Islet precursor cell (in vitro differentiated cells): Measurements from ENCODE around the gene GALNT12.

Experiments used
- DNase-seq: peaks from one replicate; pipeline ENCODE4 v3.0.0-alpha.2; 2018

Gene GALNT12

GRCh38 chr9:98864281-98865174 lies 57.1 kb downstream of the GALNT12 start:
- DNase-seq: no peak

DNA sequence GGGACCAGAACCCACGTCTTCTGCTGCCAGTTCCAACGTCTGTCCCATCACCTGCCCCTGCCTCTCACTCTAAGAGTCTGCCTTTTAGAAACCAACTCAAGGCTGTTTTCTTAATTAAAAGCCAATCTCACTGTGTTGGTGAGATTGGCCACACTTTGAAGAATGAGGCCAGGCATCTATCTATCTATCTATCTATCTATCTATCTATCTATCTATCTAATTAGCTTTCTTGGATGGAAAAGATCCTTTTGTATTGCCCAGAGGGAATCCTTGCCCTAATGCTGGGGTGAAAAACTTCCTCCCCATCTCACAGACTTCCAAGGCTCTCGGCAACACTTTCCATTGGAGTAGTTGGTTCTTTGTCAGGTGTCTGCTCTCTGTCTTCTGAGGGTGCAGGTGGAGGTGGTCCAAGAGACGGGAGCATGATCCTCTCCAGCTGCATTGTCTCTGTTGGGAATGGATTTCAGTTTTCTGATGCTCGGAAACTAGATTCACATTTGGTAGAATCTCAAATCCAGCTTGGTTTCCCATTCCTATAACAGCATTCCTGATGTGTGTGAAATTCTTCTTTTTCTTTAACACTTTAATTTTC lies 57.9 kb downstream of the GALNT12 start:
- no peak for DNase-seq

GRCh38 chr9:98866435-98867102 lies 59.1 kb downstream of the GALNT12 start:
- no peak for DNase-seq

- no peak for DNase-seq
These were observed 59.6 kb downstream of the GALNT12 start for GRCh38 chr9:98867103-98867428.

DNA sequence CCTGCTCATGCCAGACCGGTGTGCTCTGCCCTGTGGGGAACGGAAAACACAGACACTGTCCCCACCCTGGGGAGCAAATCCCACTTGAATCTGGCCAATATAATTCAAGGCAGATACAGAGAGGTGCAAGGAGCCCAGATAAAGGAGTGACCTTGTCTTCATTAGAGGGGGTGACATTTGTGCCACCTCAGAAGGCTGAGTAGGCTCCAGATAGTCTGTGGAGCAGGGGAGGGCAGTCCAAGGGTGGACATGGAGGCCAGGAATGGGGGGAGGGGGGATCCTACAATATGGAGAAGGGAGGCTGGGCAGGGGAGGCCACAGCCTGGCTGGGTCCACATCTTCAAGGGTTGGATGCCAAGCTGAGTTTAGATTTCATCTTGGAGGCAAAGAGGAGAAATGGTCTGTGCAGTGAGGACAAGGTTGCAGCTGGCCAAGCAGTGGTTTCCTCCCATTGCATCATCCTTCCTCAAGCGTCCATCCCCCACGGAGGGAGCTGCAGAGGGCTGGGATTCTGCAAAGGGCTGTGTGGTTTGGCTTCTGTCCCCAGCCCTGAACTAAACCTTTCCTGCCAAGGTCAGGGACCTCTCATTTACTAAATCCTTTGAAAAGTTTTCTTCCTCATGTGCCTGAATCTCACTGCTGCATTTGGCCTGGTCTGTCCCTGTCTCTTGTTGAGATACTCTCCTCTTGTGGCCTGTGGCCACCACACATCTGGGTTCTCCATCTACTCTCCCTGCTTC lies 60.1 kb downstream of the GALNT12 start:
- DNase-seq: no peak

DNA sequence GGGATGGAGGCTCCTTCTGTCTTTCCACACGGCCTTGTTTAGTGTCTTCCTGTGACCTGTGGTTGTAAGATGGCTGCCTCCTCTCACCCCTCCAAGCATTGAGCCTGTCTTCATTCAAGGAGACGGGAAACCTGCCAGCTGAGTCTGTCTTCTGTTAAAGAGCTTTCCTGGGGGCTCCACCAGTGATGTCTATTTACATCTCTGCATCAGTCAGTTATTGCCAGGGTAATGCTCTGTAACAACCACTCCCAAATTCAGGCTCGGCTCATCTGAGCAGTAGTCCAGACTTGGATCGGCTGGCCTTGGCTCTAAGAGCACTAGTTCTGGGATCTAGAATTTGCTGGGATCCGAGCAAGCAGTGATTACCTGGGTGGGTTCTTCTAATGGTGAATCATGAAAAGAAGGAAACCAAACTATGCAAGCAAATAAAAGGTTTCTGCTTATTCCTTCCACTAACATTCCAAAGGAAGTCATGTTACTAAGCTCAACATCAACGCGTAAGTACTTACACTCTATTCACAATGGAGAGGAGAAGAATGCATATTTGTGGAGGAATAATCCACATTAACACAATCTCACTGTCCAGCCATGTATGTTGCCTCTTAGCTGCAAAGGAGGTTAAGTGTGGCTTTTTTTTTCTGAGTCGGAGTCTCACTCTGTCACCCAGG lies 61.7 kb downstream of the GALNT12 start:
- no peak for DNase-seq

DNA sequence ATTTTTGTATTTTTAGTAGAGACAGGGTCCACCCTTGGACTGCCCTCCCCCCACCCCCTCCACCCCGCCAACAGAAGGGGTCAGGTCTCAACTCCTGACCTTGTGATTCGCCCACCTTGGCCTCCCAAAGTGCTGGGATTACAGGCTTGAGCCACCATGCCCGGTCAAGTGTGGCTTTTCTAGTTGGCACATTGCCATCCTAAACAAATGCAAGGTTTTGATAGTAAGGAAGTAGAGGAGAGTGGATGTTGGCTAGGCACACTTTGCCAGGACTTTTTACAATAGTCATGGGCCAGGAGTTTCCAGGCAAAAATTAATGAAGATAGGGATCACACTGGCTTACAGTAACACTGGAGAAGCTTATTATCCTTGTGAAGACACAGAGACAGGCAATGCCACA lies 62.4 kb downstream of the GALNT12 start:
- DNase-seq: no peak

DNA sequence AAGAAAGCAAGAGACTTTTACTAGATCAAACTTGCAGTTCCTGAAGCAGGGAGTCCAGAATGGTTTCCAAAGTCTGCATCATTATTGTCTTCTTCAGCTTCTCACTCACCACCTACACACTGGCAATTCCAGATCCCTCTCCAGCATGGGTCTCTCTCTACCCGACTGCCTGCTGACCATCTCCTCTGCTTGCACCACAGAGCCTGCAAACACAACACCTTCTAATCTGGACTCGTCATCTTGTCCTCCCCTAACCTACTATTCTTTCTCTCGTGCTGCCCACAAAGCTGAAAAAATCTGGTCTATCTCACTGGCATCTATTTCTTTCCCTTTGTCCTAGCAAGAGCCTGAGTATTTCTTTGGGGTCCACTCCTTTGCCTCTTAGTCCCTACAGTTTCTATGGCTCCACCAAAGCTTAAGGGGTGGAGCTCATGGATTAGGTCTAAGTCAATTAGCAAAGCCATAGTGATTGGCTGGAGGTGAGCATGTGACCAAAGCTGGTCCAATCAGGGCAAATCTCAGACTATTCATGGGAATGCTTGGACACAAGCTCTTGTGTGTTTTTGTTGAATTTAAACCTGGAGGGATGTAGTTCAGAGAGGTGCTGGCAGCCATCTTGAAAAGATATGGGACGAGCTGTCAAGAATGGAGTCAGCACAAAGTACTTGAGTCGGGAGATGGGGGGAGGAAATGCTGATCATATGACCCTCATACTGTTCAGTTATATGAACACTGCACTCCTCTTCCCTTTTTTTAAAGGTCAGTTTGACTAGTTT lies 63.5 kb downstream of the GALNT12 start:
- DNase-seq: no peak

DNA sequence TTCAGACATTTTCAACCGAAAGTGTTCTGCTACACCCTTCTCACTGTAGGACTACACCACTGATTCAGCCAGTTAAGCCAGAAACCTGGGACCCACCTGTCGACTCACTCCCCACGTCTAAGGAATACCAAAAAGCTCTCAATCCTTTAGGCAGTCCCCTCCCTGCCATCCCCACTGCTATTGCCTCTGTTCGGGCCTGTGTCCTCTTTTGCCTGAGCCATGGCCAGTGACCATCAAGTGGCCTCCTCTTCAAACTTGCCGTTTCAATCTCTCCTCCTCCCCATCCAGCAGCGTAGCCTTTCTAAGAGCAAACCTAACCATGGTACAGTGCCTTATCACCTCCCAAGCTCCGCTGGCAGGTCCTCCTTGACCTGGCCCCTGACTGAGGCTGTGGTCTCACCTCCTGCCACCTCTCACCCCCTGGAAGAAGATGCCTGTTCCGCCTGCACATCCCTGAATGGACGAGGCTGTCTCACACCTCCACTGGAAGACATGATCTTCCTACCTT lies 64.1 kb downstream of the GALNT12 start:
- no peak for DNase-seq

- DNase-seq: peak; percentile 4
These were observed 66.1 kb downstream of the GALNT12 start for GRCh38 chr9:98873526-98873925.

DNA sequence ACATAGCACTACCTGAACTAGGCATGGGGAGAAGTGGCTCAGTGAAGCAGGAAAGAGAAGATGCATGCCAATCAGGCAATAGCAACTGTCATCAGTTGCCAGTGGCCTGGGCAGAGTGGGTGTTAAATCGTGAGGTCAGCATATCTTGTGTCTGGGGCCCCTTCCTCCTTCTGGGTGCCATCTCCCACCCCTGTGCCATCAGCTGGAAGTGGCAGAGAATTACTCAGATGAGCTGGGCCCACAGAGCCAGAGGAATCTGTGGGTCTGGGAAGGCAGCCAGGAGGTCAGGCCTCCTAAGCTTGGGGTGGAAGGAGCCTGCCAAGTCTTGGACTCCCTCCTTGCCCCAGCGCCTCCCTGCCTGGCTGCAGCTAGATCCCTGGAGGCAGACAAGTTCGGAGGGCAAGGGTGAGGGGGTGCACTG lies 66.5 kb downstream of the GALNT12 start:
- peak; percentile 31 for DNase-seq

DNA sequence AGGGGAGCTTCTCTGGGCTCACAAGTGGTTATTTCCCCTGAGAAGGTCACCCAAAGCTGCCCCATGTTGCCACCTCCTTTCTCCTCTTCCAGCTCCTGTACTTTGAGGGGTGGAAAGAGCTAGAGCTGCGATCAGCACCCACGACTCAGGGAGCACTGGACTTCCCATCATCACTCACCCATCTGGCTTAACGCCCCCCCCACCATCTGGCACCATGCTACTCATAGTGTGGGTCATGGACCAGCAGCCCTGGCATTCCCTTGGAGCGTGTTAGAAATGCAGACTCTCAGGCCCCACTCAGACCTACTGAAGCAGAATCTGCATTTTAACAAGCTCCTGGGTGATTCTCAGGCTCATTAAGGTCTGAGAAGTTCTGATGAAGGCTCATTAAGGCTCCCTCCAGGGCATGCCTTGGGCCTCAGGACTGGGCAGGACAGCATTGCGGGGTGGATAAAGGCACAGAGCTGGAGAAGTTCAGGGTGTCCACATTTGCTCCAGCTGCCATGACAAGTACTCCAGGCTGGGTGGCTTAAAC lies 67.3 kb downstream of the GALNT12 start:
- peak; percentile 18 for DNase-seq

GRCh38 chr9:98875536-98875935 lies 68.1 kb downstream of the GALNT12 start:
- peak; percentile 9 for DNase-seq

DNA sequence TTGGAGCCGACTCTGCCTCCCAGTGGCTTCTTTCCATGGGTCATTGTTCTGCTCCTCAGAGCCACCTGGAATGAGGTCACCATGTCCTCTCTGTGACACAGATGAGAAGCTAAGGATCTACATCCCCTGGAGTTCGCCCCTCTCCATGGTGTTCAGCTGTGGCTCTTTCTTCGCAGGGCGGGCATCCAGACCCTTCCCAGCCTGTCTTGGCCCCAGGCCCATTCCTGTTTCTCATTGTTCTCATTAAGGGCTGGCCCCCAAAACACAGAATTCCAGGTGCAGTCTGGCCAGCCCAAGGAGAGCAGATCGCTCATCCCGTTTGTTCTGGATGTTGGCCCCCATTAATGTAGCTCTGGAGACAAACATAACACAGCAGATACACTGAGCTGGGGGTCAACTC lies 69.8 kb downstream of the GALNT12 start:
- DNase-seq: peak; percentile 39

- DNase-seq: peak; percentile 18
These were observed 71.9 kb downstream of the GALNT12 start for GRCh38 chr9:98879094-98879962.

GRCh38 chr9:98879963-98880310 lies 72.5 kb downstream of the GALNT12 start:
- peak; percentile 37 for DNase-seq

GRCh38 chr9:98880311-98881015 lies 73.0 kb downstream of the GALNT12 start:
- peak; percentile 5 for DNase-seq

DNA sequence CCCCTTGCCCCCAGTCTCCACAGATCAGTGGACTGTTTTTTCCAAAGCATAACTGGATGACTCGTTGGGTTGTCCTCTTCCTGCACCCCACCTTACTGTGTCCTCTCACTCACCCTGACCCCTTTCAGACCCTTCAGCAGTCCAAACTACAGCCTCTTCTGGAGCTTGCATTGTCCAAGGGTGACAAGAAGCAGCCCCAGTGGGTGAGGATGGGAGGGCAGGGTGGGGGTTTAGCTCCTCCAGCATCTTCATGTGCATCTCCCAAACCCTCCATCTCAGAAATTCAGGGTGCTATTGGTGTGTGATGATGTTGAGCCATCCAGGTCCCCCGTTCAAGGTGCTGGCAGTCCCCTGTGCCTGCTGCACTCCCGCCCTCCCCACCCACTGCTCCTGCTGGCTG lies 73.9 kb downstream of the GALNT12 start:
- no peak for DNase-seq

DNA sequence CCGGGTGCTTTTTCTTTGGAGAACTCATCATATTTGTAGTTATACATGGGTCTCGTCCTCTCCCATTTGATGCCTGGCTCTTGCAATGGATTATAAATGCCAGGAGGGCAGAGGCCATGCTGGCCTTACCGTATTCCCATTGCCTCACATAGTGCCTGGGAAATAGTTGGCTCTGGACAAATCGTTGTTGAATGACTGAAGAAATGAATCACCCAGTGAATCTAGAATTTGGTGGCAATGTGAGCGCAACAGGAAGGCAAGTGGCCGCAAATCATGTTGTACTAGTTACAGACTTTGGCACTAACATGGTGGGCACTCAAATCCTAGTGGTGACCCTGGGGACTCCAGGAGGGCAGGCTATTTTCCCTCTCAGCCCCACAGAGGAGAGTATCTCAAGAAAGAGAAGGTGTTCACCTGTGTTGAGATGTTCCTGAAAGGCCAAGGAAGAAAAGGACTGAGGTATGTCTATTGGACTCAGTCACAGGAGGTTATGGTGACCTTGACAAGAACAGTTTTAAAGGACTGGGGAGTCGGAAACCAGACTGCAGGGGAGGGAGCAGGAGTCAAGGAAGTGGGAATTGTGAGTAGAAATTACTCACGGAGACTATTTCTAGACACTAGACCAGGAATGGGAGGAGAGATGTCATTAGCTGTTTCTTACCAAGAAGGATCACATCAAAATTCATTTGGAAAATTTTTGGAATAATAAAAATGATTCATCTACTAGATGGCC lies 74.5 kb downstream of the GALNT12 start:
- no peak for DNase-seq
